HG03460 (cell line): ENCODE measurements around the gene TRIM49.
"Not testable (repeated sequence)": the region's sequence is repeated elsewhere in the genome, so short reads cannot be mapped to it uniquely, and the experiment has no call there.

ENCODE experiments used
- ATAC-seq: cut with Tn5 transposase; IDR thresholded peaks from one replicate; pipeline ENCODE4 v1.9.1; 2021; ENCODE audit not compliant: unreplicated experiment

The TRIM49 gene

DNA sequence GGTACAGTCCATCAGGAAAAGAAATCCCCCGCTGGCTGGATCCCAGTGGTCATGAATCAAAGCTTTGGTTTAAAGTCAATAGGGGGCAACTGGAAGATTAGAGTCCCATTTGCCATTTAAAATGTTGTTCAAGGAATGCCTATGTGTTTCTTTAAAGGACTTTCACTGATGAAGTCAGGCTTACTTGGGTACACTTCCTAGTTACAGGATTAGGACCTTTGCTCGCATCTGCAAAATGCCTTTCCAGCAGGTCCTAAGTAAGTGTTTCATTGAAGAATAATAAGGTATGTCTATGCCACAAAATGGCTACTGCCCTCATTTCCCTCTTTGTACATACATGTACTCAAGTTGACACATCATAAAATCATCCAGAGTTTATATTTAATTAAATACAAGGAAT is at the start of gene TRIM49:
TSS of gene TRIM49 (minus strand) at position 101 of the 400 bp plus-strand sequence. CDS start 4,106 bp downstream, outside the sequence.
- not testable (repeated sequence) for ATAC-seq

DNA sequence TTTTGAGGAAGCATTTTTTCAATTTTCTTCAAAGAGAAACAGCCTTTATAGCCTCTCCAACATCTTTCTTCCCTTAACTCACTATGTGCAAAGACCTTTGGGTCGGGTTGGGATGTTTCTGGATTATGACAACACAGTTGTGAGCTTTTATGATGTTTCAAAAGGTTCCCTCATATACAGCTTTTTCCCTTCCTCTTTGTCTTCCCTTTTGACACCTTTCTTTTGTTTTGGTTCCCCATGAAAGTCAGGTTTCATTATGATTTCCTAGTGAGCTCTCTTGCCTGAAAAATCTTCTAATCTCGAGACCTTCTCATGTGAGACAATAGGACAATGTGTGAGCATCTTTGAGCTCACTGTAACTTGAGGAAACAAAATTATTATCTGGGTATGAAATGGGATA is 18.3 kb upstream of the TRIM49 start:
- not testable (repeated sequence) for ATAC-seq

GRCh38 chr11:89820008-89820407 is 11.6 kb upstream of the TRIM49 start:
- ATAC-seq = not testable (repeated sequence)

- ATAC-seq = not testable (repeated sequence)
Observed at GRCh38 chr11:89813535-89813934, 5.2 kb upstream of the TRIM49 start.

DNA sequence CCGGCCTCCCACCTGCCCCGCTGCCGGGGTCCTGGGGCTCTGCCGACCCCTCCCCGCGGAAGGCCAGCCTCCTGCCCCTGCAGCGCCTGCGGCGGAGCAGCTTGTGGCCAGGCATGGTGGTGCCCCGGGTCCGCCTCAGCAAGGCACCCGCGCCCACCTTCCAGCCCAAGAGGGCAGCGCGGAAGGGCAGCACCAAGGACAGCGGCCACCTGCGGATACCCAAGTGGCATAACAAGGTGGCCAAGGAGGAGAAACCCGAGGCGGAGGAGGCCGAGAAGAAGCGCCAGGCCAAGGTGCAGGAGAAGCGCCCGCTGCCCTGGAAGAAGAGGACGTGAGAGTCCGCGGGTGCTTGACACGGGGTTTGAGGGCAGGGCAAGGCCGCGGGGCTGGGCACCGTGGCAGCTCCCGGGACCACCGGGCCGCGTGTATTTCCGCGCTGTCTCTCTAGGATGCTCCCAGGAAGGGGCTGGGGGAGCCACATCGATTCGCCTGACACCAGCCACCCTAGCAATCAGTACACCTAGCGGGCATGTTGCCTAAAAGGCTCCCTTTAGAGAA is 20.8 kb downstream of the TRIM49 start:
- not testable (repeated sequence) for ATAC-seq

- ATAC-seq = not testable (repeated sequence)
Observed at GRCh38 chr11:89785726-89786125, 22.6 kb downstream of the TRIM49 start.

GRCh38 chr11:89750822-89751221 is 57.6 kb downstream of the TRIM49 start:
- not testable (repeated sequence) for ATAC-seq
